ENCODE data around the gene FTO. TPM values are rescaled to one million over a fixed set of nuclear protein-coding genes. Genes with fewer than 3 reads are reported as not detected.

The FTO gene
- total RNA-seq, 1 experiment from 2014 or later, result 57.4 TPM

DNA sequence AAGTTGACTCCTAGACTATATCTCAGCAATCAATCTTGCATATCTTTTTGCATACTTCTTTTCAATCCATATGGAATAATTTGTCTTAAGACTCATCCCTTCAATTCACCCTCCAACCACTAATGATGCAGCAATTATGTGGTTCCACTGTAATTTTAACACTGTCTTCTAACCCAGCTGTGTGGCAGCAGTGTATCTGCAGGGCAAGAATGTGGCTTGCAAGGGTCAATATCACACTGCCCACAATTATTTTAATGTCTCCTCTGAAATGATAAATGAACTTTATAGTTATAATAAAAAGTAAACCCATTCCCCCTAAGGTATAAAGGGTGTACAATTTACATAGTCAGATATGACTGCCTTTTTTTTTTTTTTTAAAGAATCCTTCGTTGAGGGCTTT, 48.6 kb downstream of the FTO start:
- Mint-ChIP-seq H3K27me3 (ENCODE audit: low read depth) (no peaks in the 10 kb centered on the region), H3K9me3 (peaks cover 6% of the 10 kb centered on the region), H3K27ac (no peak overlapping the region), H3K36me3 (no peaks in the 10 kb centered on the region), H3K4me3 (no peak overlapping the region), H3K4me1 (peaks cover 16% of the 10 kb centered on the region)
- no peak for ATAC-seq
- no peak for DNase-seq (ENCODE audit: low spot score)
- ChIA-PET POLR2A (no interaction called here), CTCF (interaction anchor here (5.2 kb wide), 1 partner anchor 9 kb away, joined by 53 read pairs; no protein-coding TSS in a partner anchor)
- TF ChIP-seq ZBTB21 (CRISPR knock-in tag; IDR thresholded peaks at IDR 0.05; ENCODE audit: borderline replicate concordance), result no peak
- TF ChIP-seq ETV6 (CRISPR knock-in tag; IDR thresholded peaks at IDR 0.05), result no peak
- no peak for TF ChIP-seq ZNF138 (CRISPR knock-in tag; conservative IDR thresholded peaks at IDR 0.05)
- no peak for TF ChIP-seq JAZF1 (CRISPR knock-in tag; IDR thresholded peaks at IDR 0.05)

- no peaks in the 10 kb centered on the region for H3K9me3 Mint-ChIP-seq
- H3K4me3 Mint-ChIP-seq, result no peak overlapping the region
- no peaks in the 10 kb centered on the region; the same call in 1 of the 2 replicates for H3K27me3 Mint-ChIP-seq (ENCODE audit: low read depth)
- DNase-seq (ENCODE audit: low spot score) (no peak), ATAC-seq (no peak; the same call in 1 of the 2 replicates)
- ChIA-PET POLR2A (interaction anchor here (1.0 kb wide), 1 partner anchor 9 kb away, joined by 3 read pairs; no protein-coding TSS in a partner anchor), CTCF (interaction anchor here (1.3 to 5.2 kb wide), 4 partner anchors 10 to 208 kb away, joined by 6 to 53 read pairs (median 11); no protein-coding TSS in a partner anchor)
- no peaks in the 10 kb centered on the region for H3K36me3 Mint-ChIP-seq
- TF ChIP-seq STAT6 (CRISPR knock-in tag; conservative IDR thresholded peaks at IDR 0.05; ENCODE audit: low read depth), result no peak
- TF ChIP-seq ELF4 (CRISPR knock-in tag; IDR thresholded peaks at IDR 0.05; ENCODE audit: low read depth), result no peak
- H3K27ac Mint-ChIP-seq, result no peak overlapping the region
- peaks cover 16% of the 10 kb centered on the region for H3K4me1 Mint-ChIP-seq
Observed at GRCh38 chr16:53753431-53753830, 49.5 kb downstream of the FTO start.

DNA sequence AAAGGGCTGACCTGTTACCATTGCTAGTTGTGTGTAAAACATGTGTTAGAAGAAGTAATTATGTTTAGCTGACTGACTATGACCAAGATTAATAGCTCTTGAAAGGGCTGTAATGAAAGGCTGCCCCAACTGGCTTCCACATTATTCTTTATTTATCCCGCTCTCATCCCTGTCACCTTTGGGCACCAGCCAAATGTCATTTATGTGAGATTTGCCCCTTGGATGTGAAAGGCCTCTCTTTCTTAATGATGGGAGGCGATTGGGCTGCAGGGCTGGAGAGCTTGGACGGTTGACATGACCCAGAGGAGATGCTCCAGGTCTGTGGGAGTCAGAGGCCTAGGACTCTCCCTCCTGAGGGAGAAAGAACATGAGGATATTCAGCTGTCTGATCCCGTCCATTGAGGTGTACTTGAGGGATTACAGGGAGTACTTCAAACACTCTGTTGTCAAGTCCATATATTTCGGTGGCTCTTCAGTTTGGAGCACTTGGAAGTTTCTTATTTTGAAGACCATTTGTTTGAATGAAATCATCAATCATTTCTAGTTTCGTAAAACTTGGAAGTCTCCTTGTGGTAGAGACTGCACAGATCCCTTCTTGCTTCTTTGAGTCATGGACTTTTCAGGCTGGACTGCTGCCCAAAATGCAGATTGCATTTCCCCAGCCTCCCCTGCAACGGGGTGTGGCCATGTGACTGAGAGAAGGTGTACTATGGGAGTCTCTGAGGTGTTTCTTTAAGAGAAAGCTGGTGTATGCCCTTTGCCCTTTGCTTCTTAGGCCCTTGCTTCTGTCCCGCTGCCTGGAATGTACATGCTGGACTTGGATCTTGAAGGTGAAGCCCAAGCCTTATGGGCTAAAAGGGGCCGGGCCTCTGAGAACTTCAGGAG, 51.3 kb downstream of the FTO start:
- Mint-ChIP-seq H3K27me3 (ENCODE audit: low read depth) (no peaks in the 10 kb centered on the region; the same call in 1 of the 2 replicates), H3K4me3 (no peak overlapping the region), H3K9me3 (peaks cover 3% of the 10 kb centered on the region; the same call in 1 of the 2 replicates), H3K27ac (no peak overlapping the region), H3K36me3 (no peaks in the 10 kb centered on the region), H3K4me1 (peaks cover 16% of the 10 kb centered on the region)
- DNase-seq (ENCODE audit: low spot score) (no peak), ATAC-seq (no peak)
- CTCF ChIA-PET, result interaction anchor here (0.7 to 5.2 kb wide), 2 partner anchors 12 to 1528 kb away, joined by 3 to 53 read pairs; no protein-coding TSS in a partner anchor
- POLR2A ChIA-PET, result no interaction called here
- TF ChIP-seq, protein P1, sequence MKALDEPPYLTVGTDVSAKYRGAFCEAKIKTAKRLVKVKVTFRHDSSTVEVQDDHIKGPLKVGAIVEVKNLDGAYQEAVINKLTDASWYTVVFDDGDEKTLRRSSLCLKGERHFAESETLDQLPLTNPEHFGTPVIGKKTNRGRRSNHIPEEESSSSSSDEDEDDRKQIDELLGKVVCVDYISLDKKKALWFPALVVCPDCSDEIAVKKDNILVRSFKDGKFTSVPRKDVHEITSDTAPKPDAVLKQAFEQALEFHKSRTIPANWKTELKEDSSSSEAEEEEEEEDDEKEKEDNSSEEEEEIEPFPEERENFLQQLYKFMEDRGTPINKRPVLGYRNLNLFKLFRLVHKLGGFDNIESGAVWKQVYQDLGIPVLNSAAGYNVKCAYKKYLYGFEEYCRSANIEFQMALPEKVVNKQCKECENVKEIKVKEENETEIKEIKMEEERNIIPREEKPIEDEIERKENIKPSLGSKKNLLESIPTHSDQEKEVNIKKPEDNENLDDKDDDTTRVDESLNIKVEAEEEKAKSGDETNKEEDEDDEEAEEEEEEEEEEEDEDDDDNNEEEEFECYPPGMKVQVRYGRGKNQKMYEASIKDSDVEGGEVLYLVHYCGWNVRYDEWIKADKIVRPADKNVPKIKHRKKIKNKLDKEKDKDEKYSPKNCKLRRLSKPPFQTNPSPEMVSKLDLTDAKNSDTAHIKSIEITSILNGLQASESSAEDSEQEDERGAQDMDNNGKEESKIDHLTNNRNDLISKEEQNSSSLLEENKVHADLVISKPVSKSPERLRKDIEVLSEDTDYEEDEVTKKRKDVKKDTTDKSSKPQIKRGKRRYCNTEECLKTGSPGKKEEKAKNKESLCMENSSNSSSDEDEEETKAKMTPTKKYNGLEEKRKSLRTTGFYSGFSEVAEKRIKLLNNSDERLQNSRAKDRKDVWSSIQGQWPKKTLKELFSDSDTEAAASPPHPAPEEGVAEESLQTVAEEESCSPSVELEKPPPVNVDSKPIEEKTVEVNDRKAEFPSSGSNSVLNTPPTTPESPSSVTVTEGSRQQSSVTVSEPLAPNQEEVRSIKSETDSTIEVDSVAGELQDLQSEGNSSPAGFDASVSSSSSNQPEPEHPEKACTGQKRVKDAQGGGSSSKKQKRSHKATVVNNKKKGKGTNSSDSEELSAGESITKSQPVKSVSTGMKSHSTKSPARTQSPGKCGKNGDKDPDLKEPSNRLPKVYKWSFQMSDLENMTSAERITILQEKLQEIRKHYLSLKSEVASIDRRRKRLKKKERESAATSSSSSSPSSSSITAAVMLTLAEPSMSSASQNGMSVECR (CRISPR knock-in tag; IDR thresholded peaks at IDR 0.05; ENCODE audit: borderline replicate concordance), result no peak
- TF ChIP-seq, protein P2, sequence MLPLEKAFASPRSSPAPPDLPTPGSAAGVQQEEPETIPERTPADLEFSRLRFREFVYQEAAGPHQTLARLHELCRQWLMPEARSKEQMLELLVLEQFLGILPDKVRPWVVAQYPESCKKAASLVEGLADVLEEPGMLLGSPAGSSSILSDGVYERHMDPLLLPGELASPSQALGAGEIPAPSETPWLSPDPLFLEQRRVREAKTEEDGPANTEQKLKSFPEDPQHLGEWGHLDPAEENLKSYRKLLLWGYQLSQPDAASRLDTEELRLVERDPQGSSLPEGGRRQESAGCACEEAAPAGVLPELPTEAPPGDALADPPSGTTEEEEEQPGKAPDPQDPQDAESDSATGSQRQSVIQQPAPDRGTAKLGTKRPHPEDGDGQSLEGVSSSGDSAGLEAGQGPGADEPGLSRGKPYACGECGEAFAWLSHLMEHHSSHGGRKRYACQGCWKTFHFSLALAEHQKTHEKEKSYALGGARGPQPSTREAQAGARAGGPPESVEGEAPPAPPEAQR (CRISPR knock-in tag; IDR thresholded peaks at IDR 0.05), result no peak
- TF ChIP-seq, protein P3, sequence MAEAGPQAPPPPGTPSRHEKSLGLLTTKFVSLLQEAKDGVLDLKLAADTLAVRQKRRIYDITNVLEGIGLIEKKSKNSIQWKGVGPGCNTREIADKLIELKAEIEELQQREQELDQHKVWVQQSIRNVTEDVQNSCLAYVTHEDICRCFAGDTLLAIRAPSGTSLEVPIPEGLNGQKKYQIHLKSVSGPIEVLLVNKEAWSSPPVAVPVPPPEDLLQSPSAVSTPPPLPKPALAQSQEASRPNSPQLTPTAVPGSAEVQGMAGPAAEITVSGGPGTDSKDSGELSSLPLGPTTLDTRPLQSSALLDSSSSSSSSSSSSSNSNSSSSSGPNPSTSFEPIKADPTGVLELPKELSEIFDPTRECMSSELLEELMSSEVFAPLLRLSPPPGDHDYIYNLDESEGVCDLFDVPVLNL (CRISPR knock-in tag; IDR thresholded peaks at IDR 0.05; ENCODE audit: borderline replicate concordance, low read depth), result no peak
- TF ChIP-seq ZBTB21 (CRISPR knock-in tag; IDR thresholded peaks at IDR 0.05; ENCODE audit: borderline replicate concordance) (no peak), IRF1 (CRISPR knock-in tag; IDR thresholded peaks at IDR 0.05) (no peak), JUN (CRISPR knock-in tag; IDR thresholded peaks at IDR 0.05) (no peak), ESRRA (CRISPR knock-in tag; IDR thresholded peaks at IDR 0.05; ENCODE audit: borderline replicate concordance) (no peak), GTF2I (CRISPR knock-in tag; conservative IDR thresholded peaks at IDR 0.05) (no peak), FOXJ3 (CRISPR knock-in tag; IDR thresholded peaks at IDR 0.05; ENCODE audit: borderline replicate concordance) (no peak), ATF3 (CRISPR knock-in tag; conservative IDR thresholded peaks at IDR 0.05) (no peak), NFATC4 (CRISPR knock-in tag; IDR thresholded peaks at IDR 0.05) (no peak), ZNF396 (CRISPR knock-in tag; IDR thresholded peaks at IDR 0.05; ENCODE audit: borderline replicate concordance) (no peak), TEAD4 (CRISPR knock-in tag; IDR thresholded peaks at IDR 0.05) (no peak), TP53 (CRISPR knock-in tag; IDR thresholded peaks at IDR 0.05) (no peak)
